T follicular helper cell (primary cell): ENCODE measurements around the gene AGAP6.
"Not testable (repeated sequence)": the region's sequence is repeated elsewhere in the genome, so short reads cannot be mapped to it uniquely, and the experiment has no call there.

Experiments used
- DNase-seq: peaks from one replicate; pipeline ENCODE4 v3.0.0-alpha.2; 2020; ENCODE audit warnings: low read depth

AGAP6 gene

DNA sequence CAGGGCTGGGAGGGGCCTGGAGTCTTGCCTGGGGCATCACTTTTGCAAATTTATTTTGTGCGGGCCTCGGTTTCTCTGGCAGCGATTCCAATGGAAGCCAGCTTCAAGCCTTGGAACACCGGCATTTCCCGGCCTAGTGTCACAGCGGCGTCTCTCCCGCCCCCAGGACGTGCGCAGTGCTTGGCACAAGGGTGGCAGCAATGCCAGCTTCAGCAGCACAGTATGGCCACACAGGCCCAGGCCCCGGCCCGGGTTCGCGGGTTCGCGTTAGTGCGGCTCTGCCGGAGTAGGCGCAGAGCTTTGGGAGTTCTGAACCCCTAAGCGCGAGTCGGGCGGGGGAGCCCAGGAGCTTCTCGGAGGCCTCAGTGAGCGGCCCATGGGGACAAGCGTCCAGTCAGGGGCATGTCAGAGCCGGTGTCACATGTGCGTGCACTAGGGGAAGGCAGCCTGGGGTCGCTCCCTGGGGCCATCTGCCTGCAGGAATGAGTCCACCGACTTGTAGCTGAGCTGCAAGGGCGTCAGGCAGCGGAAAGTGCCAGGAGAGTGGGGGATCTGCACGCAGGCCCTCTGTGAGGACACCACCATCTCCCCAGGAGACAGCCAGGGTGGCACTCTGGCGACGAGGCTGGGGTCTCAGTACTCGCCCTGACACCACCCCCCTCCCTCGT, 36.6 kb downstream of the AGAP6 start:
- not testable (repeated sequence) for DNase-seq

GRCh38 chr10:50025627-50026026, 37.4 kb downstream of the AGAP6 start:
- DNase-seq, result no peak

- no peak for DNase-seq
These were observed 39.0 kb downstream of the AGAP6 start for GRCh38 chr10:50027195-50027594.

DNA sequence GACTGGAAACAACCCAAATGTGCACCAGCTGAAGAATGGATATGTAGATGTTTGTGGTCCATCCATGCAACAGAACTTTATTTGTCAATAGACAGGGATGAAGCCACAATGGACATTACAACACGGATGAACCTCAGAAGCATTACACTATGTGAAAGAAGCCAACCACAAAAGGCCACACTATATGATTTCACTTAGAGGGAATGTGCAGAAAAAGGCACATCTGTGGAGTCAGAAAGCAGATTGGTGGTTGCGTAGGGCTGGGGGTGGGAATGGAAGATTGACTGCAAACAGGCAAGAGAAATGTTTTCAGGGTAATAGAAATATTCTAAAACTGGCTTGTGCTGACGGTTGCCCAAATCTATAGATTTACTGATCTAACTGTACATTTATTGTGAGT, 45.3 kb downstream of the AGAP6 start:
- DNase-seq, result no peak

GRCh38 chr10:50035337-50035736, 47.1 kb downstream of the AGAP6 start:
- not testable (repeated sequence) for DNase-seq

GRCh38 chr10:50044941-50045664, 56.9 kb downstream of the AGAP6 start:
- DNase-seq, result no peak

DNA sequence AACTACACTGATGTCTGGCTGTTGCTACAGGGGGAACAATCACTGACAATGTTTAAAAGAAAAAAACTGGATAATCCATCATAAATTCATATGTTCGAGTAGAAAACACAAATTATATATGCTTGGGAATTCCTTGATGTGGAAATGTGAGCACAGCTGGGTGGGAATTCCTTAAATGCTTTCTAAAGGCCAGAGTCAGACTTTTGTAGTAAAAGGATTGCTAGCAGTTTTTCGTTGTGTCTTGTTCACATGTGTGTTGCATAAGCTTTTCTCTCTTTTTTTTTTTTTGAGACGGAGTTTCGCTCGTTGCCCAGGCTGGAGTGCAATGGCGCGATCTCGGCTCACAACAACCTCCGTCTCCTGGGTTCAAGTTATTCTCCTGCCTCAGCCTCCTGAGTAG, 58.3 kb downstream of the AGAP6 start:
- not testable (repeated sequence) for DNase-seq

DNA sequence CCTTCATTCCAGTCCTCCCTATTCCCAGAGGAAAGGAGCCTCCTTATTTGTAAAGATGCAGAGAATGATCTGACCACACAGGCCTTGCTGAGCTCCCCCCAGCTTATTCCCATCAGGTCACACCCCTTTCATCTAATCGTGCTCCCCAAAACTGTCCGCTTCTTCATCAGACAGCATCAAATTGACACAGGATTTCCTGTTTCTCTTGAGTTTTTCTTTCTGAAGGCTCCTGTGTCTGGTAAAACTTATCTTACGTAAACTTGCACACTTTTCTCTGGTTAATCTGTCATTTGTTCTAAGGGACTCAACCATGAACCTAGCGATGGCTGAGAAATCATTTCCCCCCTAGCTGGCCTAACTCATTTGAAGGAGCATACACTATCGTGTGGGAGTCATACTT, 59.4 kb downstream of the AGAP6 start:
- DNase-seq, result not testable (repeated sequence)

DNA sequence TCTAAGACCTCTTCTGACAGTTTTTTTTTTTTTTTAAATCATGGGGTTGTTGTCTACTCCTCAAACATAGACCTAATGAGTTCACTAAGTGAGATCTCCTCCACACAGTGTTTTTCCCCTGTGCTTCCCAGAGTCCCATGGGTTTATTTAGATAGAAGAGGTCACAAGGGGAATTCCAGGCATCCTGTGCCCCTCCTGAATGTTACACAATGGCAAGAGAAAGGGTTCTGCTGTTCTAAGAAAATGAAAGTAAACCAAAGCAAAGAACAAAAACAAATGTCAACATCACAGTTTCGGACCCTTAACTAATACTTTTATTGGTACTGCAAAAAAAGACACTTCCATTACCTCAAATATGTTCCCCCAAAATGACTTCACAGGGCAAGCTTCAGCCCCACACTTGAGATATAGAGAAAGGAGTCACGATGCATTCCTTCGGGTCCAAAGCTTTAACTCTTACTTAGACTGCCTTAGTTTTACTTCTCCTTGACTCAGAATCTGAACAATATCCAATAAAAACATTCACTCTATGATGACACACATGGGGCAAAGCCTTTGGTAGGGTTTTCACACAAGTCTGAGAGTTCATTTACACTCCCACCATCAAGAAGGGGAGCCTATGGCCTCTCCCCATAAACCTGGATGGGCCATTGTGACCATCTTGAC, 63.9 kb downstream of the AGAP6 start:
- DNase-seq, result not testable (repeated sequence)

- not testable (repeated sequence) for DNase-seq
These were observed 64.7 kb downstream of the AGAP6 start for GRCh38 chr10:50052778-50053376.

- DNase-seq, result not testable (repeated sequence)
These were observed 67.5 kb downstream of the AGAP6 start for GRCh38 chr10:50055494-50056292.

- DNase-seq, result not testable (repeated sequence)
These were observed 68.4 kb downstream of the AGAP6 start for GRCh38 chr10:50056654-50057053.

- DNase-seq, result not testable (repeated sequence)
These were observed 70.5 kb downstream of the AGAP6 start for GRCh38 chr10:50058727-50059126.

DNA sequence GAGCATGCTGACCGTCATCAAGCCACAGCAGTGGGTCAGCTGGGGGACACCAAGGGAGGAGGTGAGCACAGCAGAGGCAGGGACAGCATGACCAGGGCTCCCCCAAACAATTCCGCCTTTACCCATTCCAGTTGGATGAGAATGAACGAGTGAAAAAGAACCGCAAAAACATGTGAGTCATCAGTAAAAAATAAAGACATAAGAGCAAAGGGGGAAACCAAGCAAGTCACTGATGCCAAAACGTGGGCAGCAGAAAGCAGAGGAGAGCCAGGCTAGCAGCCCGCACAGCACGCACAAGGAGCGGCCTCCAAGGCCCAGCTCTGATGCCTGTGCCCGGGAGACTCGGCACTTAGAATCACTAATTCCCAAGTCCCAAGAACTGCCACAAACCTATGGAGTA, 71.7 kb downstream of the AGAP6 start:
- DNase-seq, result not testable (repeated sequence)
